ENCODE data around the gene SURF4. TPM values are rescaled to one million over a fixed set of nuclear protein-coding genes. Genes with fewer than 3 reads are reported as not detected.

SURF4 gene
- polyA plus RNA-seq, 2 of the 4 experiments (the other 2 are of a cell fraction) = 159 to 169 TPM

GRCh38 chr9:133345596-133345995, 30.3 kb downstream of the SURF4 start:
- H3K4me1 ChIP-seq = peaks cover 19% of the 10 kb centered on the region
- no peak for FAIRE-seq
- H3K9me3 ChIP-seq = no peaks in the 10 kb centered on the region
- H3K4me3 ChIP-seq = no peak overlapping the region
- WGBS (ENCODE audit: missing lambda C conversion rate) = 91% methylated on average over 6 of the region's 6 CpGs
- ChIA-PET POLR2A (no interaction called here), CTCF (interaction anchor here (0.7 to 3.4 kb wide), 3 partner anchors 16 to 159 kb away, joined by 3 to 10 read pairs (median 4); no protein-coding TSS in a partner anchor)
- no peak for DNase-seq (ENCODE audit: low read depth in 1 of 2, low spot score in 1 of 2)
- H3K4me2 ChIP-seq = no peak overlapping the region
- no peak for ATAC-seq
- TF ChIP-seq CHD2 (IDR thresholded peaks at IDR 0.05; ENCODE audit: low read length, partially characterized antibody) (no peak), RNF2 (IDR thresholded peaks at IDR 0.05; ENCODE audit: borderline replicate concordance, low read depth) (no peak), ELK1 (IDR thresholded peaks at IDR 0.05; ENCODE audit: low read depth, low read length) (no peak), PBX3 (IDR thresholded peaks at IDR 0.05) (no peak), CBX2 (IDR thresholded peaks at IDR 0.05; ENCODE audit: borderline replicate concordance, low read depth) (no peak), FOSB (CRISPR knock-in tag; IDR thresholded peaks at IDR 0.05) (no peak), SMC3 (IDR thresholded peaks at IDR 0.05) (no peak), RARB (CRISPR knock-in tag; IDR thresholded peaks at IDR 0.05) (no peak), E2F6 (IDR thresholded peaks at IDR 0.05; ENCODE audit: borderline replicate concordance, low read depth) (no peak), SREBF2 (IDR thresholded peaks at IDR 0.05) (no peak), GATA3 (IDR thresholded peaks at IDR 0.05; ENCODE audit: borderline replicate concordance) (no peak), MYC (IDR thresholded peaks at IDR 0.05; ENCODE audit: borderline replicate concordance, low read length) (no peak), NFE2L2 (conservative IDR thresholded peaks at IDR 0.05; ENCODE audit: low read length) (no peak), ZSCAN20 (CRISPR knock-in tag; IDR thresholded peaks at IDR 0.05) (no peak), FOXS1 (CRISPR knock-in tag; IDR thresholded peaks at IDR 0.05) (no peak), NPAS2 (CRISPR knock-in tag; IDR thresholded peaks at IDR 0.05; ENCODE audit: borderline replicate concordance) (no peak), RCOR1 (IDR thresholded peaks at IDR 0.05; ENCODE audit: low read depth, low read length) (no peak), CBX8 (IDR thresholded peaks at IDR 0.05) (no peak), FOSL2 (IDR thresholded peaks at IDR 0.05) (no peak), FOSL2 (CRISPR knock-in tag; IDR thresholded peaks at IDR 0.05) (no peak)
- H3K27ac ChIP-seq = no peak overlapping the region

GRCh38 chr9:133344979-133345378, 30.9 kb downstream of the SURF4 start:
- H3K9me3 ChIP-seq = no peaks in the 10 kb centered on the region
- H3K27ac ChIP-seq = no peak overlapping the region
- no peak overlapping the region for H3K4me3 ChIP-seq
- TF ChIP-seq RNF2 (IDR thresholded peaks at IDR 0.05; ENCODE audit: borderline replicate concordance, low read depth) = no peak
- TF ChIP-seq GATA3 (IDR thresholded peaks at IDR 0.05; ENCODE audit: borderline replicate concordance) = no peak
- TF ChIP-seq MAZ (IDR thresholded peaks at IDR 0.05; ENCODE audit: borderline replicate concordance, low read depth, low read length) = no peak
- TF ChIP-seq MYC (IDR thresholded peaks at IDR 0.05; ENCODE audit: borderline replicate concordance, low read length) = no peak
- TF ChIP-seq POLR2AphosphoS2 (conservative IDR thresholded peaks at IDR 0.05; ENCODE audit: low read length) = no peak
- TF ChIP-seq HMGXB4 (CRISPR knock-in tag; IDR thresholded peaks at IDR 0.05; ENCODE audit: borderline replicate concordance) = no peak
- TF ChIP-seq POLR2A (IDR thresholded peaks at IDR 0.05; ENCODE audit: low read length) = no peak
- TF ChIP-seq NPAS2 (CRISPR knock-in tag; IDR thresholded peaks at IDR 0.05; ENCODE audit: borderline replicate concordance) = no peak
- no peak for TF ChIP-seq MAFK (IDR thresholded peaks at IDR 0.05; ENCODE audit: partially characterized antibody)
- TF ChIP-seq ELK1 (IDR thresholded peaks at IDR 0.05; ENCODE audit: low read depth, low read length) = no peak
- no peak for TF ChIP-seq FOSL2 (IDR thresholded peaks at IDR 0.05)
- TF ChIP-seq FOSL2 (CRISPR knock-in tag; IDR thresholded peaks at IDR 0.05) = no peak
- no peak for TF ChIP-seq NFE2L2 (conservative IDR thresholded peaks at IDR 0.05; ENCODE audit: low read length)
- TF ChIP-seq ZSCAN20 (CRISPR knock-in tag; IDR thresholded peaks at IDR 0.05) = no peak
- no peak for TF ChIP-seq HOXA7 (CRISPR knock-in tag; IDR thresholded peaks at IDR 0.05)
- DNase-seq (ENCODE audit: low read depth in 1 of 2, low spot score in 1 of 2) = no peak
- ChIA-PET POLR2A (no interaction called here), CTCF (interaction anchor here (1.5 to 6.2 kb wide), 4 partner anchors 12 to 159 kb away, joined by 4 to 59 read pairs (median 13); partner anchors contain the start of genes SURF1 and SURF2)
- no peak for FAIRE-seq
- H3K4me2 ChIP-seq = no peak overlapping the region
- peaks cover 14% of the 10 kb centered on the region for H3K4me1 ChIP-seq
- no peak for ATAC-seq
- 96% methylated on average over 12 of the region's 12 CpGs for WGBS (ENCODE audit: missing lambda C conversion rate)
